Ovary (tissue), 9 donors: ENCODE data around the gene TAS2R60. TPM values are rescaled to one million over a fixed set of nuclear protein-coding genes. Genes with fewer than 3 reads are reported as not detected.

Source experiments
- DNase-seq, 5 donors: peaks; one replicate each; pipeline ENCODE4 v3.0.0-alpha.2; 2019 to 2020
- H3K27ac ChIP-seq, 2 donors: fragments of 200-600 bp; one replicate each; pipeline versions ENCODE4 v1.5.1 to v1.8.0; 2019 to 2022
- H3K27me3 ChIP-seq: fragments of 200-600 bp; one replicate; pipeline ENCODE4 v1.8.0; 2022
- H3K36me3 ChIP-seq: fragments of 200-600 bp; sonication (generic); one replicate; pipeline ENCODE4 v1.5.1; 2019
- H3K4me1 ChIP-seq: one replicate; pipeline ENCODE4 v1.8.1; 2013; ENCODE audit warnings: mild to moderate bottlenecking, moderate library complexity; ENCODE audit not compliant: insufficient read depth
- H3K4me3 ChIP-seq: fragments of 200-600 bp; sonication (generic); one replicate; pipeline ENCODE4 v1.5.1; 2017
- H3K9me3 ChIP-seq, 2 donors: fragments of 200-600 bp in 1 of 2; sonication (generic) in 1 of 2; one replicate each; pipeline versions ENCODE4 v1.5.1 to v1.8.1; 2013 to 2019; ENCODE audit warnings: mild to moderate bottlenecking in 1 of 2, moderate library complexity in 1 of 2
- EP300 ChIP-seq: sonication (generic); formaldehyde crosslinking; IDR thresholded peaks from one replicate; pipeline ENCODE4 v1.6.1; 2017; ENCODE audit warnings: antibody characterized with exemption
- POLR2A ChIP-seq: fragments of 450-650 bp; IDR thresholded peaks from one replicate; pipeline ENCODE4 v1.6.1; 2017; ENCODE audit warnings: antibody characterized with exemption, mild to moderate bottlenecking, moderate library complexity
- WGBS, 3 donors: extraction: QIAGEN DNeasy Blood & Tissue Kit in 1 of 3; methylation state at CpG; one replicate each; pipeline versions ENCODE4 v1.1.5 to v1.1.7; 2013 to 2017; 5-methylcytosine and 5-hydroxymethylcytosine counted together
- intact Hi-C, 4 donors: fragments of 100-400 bp; cut with DNase I; formaldehyde crosslinking; loops; one replicate each; pipeline versions ENCODE4 v1.11.0 to v1.15.1; 2022 to 2023
- polyA plus RNA-seq, 2 donors: library from polyadenylated mRNA; stranded (reverse); fragments of 200-250 nt in 1 of 2; fragments of 350-450 nt in 1 of 2; fragmentation: Illumina TruSeq in 1 of 2; extraction: RNeasy Lipid Tissue Mini Kit (QIAGEN cat#74804) in 1 of 2; gene quantifications; one replicate each; pipeline ENCODE4 v1.2.3, GENCODE V29; 2013 to 2014
- total RNA-seq, 7 donors: library from RNA; depleted of rRNA in 2 of 7; stranded (reverse); fragments of >200 nt in 2 of 7; fragmentation: NEBNext Ultra II Directional in 3 of 7; extraction: Animal tissue kit (Norgen Biotek cat#: 25700) in 3 of 7; gene quantifications; one replicate each; pipeline versions ENCODE4 v1.1.0 to v1.2.4, GENCODE V29; 2016 to 2023
- TF ChIP-seq, protein P1 (sequence below), 3 donors: fragments of 450-650 bp in 2 of 3; fragments of 200-600 bp in 1 of 3; IDR thresholded peaks; one replicate each; pipeline versions ENCODE4 v1.5.1 to v1.8.0; 2016 to 2022; ENCODE audit warnings: antibody characterized with exemption in 3 of 3, mild to moderate bottlenecking in 1 of 3
- donor health status: DM: no; HTN: no; CAD: no; lungs with moderate emphysema.
- donor health status: DM: no; HTN: no; CAD: no.
- donor health status: Bipolar disorder and iron deficiency.
- donor health status: DM: yes; HTN: yes; CAD: no.
- donor health status: DM: no; HTN: no; CAD: no.
- donor health status: DM: yes; HTN: yes; CAD: no.

Gene TAS2R60
- total and polyA plus RNA-seq, 9 donors: 0.98 TPM; not detected in 8

DNA sequence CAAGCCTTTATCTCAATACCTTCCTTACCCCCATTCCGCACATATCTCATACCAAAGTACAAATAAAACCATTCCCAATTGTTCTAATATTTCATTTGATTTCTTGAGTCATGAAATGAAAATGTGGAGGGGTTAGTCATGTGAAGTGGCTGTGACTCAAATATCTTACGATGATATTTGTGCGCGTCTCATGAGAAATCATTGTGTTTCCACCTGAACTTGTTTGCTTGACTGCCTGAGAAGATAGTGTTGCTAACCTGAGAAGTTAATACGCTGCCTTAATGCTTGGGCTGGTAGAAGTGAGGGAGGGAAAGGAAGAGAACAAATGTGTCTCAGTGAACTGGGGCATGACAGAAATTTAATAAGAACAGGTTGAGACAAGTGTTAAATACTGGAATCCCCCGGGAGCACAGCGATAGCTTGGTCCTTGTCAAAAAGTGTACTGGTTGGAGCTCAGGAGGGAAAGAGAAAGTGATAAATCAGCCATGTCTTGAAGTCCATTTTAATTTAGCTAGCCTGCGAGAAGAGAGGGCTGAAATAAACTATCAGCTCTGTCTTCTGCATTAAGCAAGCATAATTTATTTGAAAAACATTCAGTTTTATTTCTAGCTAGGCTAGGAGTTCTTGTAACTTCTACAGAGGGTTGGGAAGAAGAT lies 27.4 kb upstream of the TAS2R60 start:
- TF ChIP-seq, protein P1, sequence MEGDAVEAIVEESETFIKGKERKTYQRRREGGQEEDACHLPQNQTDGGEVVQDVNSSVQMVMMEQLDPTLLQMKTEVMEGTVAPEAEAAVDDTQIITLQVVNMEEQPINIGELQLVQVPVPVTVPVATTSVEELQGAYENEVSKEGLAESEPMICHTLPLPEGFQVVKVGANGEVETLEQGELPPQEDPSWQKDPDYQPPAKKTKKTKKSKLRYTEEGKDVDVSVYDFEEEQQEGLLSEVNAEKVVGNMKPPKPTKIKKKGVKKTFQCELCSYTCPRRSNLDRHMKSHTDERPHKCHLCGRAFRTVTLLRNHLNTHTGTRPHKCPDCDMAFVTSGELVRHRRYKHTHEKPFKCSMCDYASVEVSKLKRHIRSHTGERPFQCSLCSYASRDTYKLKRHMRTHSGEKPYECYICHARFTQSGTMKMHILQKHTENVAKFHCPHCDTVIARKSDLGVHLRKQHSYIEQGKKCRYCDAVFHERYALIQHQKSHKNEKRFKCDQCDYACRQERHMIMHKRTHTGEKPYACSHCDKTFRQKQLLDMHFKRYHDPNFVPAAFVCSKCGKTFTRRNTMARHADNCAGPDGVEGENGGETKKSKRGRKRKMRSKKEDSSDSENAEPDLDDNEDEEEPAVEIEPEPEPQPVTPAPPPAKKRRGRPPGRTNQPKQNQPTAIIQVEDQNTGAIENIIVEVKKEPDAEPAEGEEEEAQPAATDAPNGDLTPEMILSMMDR (IDR thresholded peaks at IDR 0.05): no peak
- TF ChIP-seq EP300: no peak
- no peak for TF ChIP-seq POLR2A
- Histone ChIP-seq H3K4me1 (no peaks in the 10 kb centered on the region), H3K9me3 (no peaks in the 10 kb centered on the region), H3K36me3 (no peaks in the 10 kb centered on the region), H3K27me3 (no peaks in the 10 kb centered on the region), H3K4me3 (no peak overlapping the region), H3K27ac (no peak overlapping the region)
- DNase-seq: no peak
- intact Hi-C loops: loop anchor here (5.0 to 10.0 kb wide), 4 partner anchors 39 to 179 kb away; partner anchors contain the start of gene GSTK1 (in 1 of the 4)
- 74 to 80% (median 74%) methylated on average over 8 of the region's 8 CpGs for WGBS, 3 donors

DNA sequence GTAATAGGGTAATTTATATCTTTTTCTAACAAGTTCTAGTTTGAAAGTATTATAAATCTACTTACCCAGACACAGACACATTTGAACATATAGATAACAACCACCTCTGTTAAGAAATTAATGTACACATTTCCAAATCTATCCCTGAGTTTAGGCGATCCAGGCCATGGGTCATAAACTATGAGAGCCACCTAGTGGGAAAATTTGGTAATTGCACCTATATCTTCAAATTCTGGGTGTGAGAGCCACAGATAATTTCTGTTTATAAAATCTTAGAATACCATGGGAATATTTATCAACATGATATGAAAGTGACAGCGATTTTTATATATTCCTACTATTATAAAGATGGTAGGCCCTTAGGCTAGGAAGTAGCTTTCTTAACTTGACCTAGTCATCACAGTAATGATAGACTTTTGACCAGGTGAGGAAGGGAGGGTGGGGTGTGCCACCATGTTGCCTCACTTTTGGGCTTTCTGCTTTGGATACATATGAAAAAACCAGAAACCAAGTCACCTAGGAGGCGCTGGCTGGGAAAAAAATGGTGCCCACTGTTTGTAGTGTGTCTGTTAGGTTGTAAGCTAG lies 26.6 kb upstream of the TAS2R60 start:
- Histone ChIP-seq H3K9me3 (no peaks in the 10 kb centered on the region), H3K4me1 (no peaks in the 10 kb centered on the region), H3K4me3 (no peak overlapping the region), H3K27me3 (no peaks in the 10 kb centered on the region), H3K27ac (no peak overlapping the region), H3K36me3 (no peaks in the 10 kb centered on the region)
- TF ChIP-seq EP300: no peak
- TF ChIP-seq, protein P1 (IDR thresholded peaks at IDR 0.05): peak; percentile 70 to 72 (median 72)
- WGBS, 3 donors: 1 to 4% (median 2%) methylated on average over 3 of the region's 3 CpGs
- no peak for DNase-seq
- intact Hi-C loops: loop anchor here (5.0 to 10.0 kb wide), 4 partner anchors 39 to 179 kb away; partner anchors contain the start of gene GSTK1 (in 1 of the 4)

DNA sequence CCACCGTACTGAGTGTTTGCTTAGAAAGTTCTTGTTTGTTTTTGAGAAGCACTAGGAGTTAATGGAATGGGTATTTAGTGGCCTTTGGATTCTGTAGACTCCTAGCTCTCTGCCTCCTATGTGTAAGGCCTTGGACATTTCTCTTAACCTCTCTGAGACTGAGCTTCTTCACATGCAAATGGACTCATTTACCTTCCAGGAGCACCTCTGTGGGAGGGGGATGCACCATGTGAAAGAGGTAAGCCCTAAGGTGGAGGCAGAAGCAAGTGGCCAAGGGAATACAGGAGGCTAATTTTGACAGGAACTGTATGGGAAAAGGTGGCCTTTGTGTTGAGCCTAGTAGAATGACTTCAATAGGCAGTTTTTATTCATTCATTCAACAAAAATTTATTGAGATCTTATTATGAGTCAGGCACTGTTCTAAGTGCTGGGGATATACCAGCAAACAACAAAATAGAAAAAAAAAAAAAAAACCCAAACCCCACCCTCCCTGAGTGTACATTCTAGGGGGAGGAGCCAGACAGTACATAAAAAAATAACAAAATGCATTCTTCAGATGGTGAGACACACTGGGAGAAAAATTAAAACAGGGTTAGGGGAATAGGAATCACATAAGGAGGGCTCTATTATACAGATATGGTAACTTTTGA lies 25.4 kb upstream of the TAS2R60 start:
- H3K36me3 ChIP-seq: no peaks in the 10 kb centered on the region
- TF ChIP-seq POLR2A (no peak), EP300 (no peak)
- TF ChIP-seq, protein P1 (IDR thresholded peaks at IDR 0.05): no peak
- H3K27me3 ChIP-seq: no peaks in the 10 kb centered on the region
- no peaks in the 10 kb centered on the region for H3K4me1 ChIP-seq
- 34 to 61% (median 36%) methylated on average over 1 of the region's 1 CpG for WGBS, 3 donors
- DNase-seq: no peak
- no peak overlapping the region for H3K27ac ChIP-seq
- intact Hi-C loops: loop anchor here (5.0 to 10.0 kb wide), 4 partner anchors 41 to 181 kb away; partner anchors contain the start of gene GSTK1 (in 1 of the 4)
- no peaks in the 10 kb centered on the region for H3K9me3 ChIP-seq
- no peak overlapping the region for H3K4me3 ChIP-seq

DNA sequence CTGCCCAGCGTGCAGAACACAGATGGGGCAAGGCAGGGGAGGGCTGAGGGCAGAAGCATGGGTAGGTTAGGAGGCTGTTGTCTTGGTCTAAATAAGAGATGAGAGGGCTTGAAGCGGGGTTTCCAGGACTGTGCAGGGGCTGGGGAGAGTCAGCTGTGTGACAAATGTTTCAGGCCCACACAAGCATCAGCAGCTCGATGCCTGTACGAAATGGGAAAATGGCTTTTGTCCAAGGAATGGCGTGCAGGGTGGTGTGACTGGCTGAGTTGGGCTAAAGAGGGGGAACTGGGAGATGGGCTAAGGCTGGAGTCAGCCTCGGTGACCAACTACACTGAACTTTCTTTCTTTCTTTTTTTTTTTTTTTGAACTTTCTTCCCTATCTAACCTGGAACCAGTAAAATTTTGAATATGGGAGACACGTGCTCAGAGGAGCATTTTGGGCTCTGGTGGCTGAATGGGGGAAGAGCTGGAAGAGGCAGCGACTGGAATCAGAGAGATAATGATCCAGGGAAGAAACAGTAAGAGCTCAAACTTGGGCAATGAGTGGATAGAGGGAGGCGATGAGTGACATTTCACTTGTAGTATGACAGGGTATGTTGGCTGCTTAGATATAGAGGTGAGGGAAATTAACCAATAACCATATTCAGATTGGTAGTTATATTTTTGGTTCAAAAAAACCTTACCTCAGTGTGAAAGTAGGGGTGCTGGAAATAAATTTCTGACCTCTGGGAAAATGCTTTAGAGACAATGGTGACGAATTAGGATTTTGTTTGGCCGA lies 24.4 kb upstream of the TAS2R60 start:
- TF ChIP-seq POLR2A: no peak
- TF ChIP-seq, protein P1 (IDR thresholded peaks at IDR 0.05): no peak
- TF ChIP-seq EP300: no peak
- intact Hi-C loops: loop anchor here (5.0 to 10.0 kb wide), 4 partner anchors 42 to 182 kb away; partner anchors contain the start of gene GSTK1 (in 1 of the 4)
- no peaks in the 10 kb centered on the region for H3K27me3 ChIP-seq
- H3K9me3 ChIP-seq: no peaks in the 10 kb centered on the region
- 83 to 86% (median 84%) methylated on average over 11 of the region's 11 CpGs for WGBS, 3 donors
- no peaks in the 10 kb centered on the region for H3K36me3 ChIP-seq
- H3K27ac ChIP-seq: no peak overlapping the region
- H3K4me3 ChIP-seq: no peak overlapping the region
- no peaks in the 10 kb centered on the region for H3K4me1 ChIP-seq
- no peak for DNase-seq
